ENCODE measurements around the gene FXYD4.
"Not testable (repeated sequence)": the region's sequence is repeated elsewhere in the genome, so short reads cannot be mapped to it uniquely, and the experiment has no call there.

Gene FXYD4

DNA sequence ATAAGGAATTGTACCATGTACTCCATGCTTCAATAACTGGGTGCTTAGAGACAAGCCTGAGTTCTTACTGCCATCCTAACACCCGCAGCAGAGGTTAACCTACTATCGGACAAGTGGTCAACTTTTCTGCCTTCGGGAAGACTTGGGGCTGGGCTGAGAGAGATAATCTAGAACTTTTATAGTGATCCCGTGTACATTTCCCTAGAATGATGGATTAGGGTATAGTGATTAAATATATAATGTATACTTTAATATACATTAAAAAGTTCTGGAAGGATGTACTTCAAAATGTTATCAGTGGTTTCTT lies 49.7 kb downstream of the FXYD4 start:
- no peak for DNase-seq

DNA sequence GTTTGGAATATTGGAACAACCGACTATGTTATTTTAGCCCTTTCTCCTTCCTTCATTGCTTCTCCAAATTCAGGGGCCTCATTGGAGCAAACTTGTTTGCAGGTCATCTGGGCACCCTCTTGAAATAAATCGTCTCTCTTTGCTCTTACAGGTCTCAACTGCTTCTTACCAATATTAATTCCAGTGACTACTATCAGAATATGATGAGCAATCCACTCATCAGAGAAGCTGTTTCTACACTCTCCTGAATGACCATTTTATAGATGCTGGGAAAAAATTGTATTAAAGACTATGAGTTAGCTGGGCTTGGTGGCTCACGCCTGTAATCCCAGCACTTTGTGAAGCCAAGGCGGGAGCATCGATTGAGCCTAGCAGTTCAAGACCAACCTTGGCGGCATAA lies 50.1 kb downstream of the FXYD4 start:
- DNase-seq: no peak

DNA sequence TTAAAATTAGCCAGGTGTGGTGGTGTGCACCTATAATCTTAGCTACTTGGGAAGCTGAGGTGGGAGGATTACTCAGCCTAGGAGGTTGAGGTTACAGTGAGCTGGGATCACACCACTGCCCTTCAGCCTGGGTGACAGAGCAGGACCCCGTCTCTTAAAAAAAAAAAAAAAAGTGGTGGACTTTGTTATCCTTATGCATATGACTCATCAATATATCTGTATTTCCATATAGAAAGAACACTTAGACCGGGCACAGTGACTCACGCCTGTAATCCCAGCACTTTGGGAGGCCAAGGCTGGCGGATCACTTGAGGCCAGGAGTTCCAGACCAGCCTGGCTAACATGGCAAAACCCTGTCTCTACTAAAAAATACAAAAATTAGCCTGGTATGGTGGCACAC lies 50.5 kb downstream of the FXYD4 start:
- not testable (repeated sequence) for DNase-seq

DNA sequence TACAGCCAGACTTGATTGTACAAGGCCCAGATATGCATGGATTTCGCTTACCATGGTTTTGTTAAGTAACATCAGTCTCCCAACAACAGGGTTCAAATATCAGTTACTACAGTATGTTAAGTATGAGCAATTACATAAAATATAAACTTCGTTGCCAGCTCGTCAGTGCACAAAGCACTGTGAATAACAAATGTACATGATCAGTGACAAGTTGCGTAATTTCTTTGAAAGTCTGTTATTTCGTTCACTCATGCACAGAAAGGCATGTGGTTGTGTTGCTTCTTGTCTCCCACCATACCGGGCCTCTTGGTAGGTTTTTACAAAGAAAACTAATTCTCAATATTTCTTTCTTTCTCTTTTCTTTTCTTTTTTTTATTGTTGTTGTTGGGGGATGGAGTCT lies 53.0 kb downstream of the FXYD4 start:
- no peak for DNase-seq
